Omental fat pad (tissue), 4 donors: ENCODE data around the gene MVB12B. TPM values are rescaled to one million over a fixed set of nuclear protein-coding genes. Genes with fewer than 3 reads are reported as not detected.

ENCODE experiments used
- ATAC-seq: fragments of 150-250 bp; one replicate; pipeline ENCODE4 v1.9.1; 2016; ENCODE audit warnings: mild to moderate bottlenecking, moderate library complexity; ENCODE audit not compliant: low FRiP score
- DNase-seq: peaks from one replicate; pipeline ENCODE4 v3.0.0-alpha.2; 2019; ENCODE audit warnings: low spot score
- total RNA-seq, 4 donors: library from RNA; depleted of rRNA; stranded (reverse); fragments of >200 nt; gene quantifications; one replicate each; pipeline ENCODE4 v1.1.0, GENCODE V29; 2016
- TF ChIP-seq, protein P1 (sequence below), 3 donors: fragments of 450-650 bp; IDR thresholded peaks; one replicate each; pipeline ENCODE4 v1.5.1; 2016 to 2017; ENCODE audit warnings: antibody characterized with exemption in 3 of 3, mild to moderate bottlenecking in 3 of 3, moderate library complexity in 2 of 3

MVB12B gene
- total RNA-seq, 4 donors from 2014 or later, result 5.5 to 21.4 (median 11.6) TPM

DNA sequence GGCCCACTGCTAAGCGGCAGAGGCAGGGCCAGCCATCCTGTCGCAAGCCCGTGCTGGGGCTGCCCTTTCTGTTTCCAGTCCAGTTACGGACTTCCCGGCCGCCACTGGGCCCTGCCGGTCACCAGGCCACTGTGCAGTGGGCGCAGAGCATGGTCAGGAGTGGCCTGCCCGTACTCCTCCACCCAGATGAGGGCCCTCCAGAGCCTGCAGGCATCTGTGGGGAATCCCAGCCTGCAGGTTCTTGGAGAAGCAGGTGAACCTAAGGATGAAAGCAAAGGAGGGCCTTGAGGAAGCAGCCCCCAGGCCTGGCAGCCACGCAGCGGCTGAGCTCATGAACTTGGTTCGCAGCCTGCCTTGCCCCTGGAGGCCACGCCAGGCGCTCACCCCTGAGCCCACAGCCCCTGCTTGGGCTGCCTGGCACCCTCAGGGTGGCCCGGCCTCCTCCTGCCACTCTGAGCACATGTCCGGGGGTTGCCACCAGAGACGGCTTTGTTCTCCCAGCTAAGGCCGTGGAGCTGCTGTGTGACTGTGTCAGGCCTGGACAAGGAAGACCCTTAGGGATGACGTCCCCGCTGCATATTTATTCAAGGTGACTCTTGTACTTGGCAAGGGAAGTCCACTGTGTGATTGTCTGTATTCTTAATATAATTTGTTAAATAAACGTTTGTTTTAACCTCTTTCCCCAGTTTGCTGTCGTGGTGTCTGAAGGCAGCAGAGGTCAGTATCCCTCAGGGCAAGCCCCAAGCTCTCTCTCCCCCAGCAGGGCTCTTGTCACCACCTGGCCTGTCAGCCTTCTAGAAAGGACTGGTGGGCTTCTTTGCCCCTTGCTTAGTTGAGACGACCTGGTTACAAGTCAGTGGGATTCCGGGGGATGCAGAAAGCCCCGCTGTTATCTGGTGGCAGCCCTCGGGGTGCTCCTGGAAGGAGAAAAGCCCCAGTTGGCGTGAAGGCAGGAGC lies 180.0 kb downstream of the MVB12B start:
- TF ChIP-seq, protein P1, sequence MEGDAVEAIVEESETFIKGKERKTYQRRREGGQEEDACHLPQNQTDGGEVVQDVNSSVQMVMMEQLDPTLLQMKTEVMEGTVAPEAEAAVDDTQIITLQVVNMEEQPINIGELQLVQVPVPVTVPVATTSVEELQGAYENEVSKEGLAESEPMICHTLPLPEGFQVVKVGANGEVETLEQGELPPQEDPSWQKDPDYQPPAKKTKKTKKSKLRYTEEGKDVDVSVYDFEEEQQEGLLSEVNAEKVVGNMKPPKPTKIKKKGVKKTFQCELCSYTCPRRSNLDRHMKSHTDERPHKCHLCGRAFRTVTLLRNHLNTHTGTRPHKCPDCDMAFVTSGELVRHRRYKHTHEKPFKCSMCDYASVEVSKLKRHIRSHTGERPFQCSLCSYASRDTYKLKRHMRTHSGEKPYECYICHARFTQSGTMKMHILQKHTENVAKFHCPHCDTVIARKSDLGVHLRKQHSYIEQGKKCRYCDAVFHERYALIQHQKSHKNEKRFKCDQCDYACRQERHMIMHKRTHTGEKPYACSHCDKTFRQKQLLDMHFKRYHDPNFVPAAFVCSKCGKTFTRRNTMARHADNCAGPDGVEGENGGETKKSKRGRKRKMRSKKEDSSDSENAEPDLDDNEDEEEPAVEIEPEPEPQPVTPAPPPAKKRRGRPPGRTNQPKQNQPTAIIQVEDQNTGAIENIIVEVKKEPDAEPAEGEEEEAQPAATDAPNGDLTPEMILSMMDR (IDR thresholded peaks at IDR 0.05), result no peak
- DNase-seq (no peak), ATAC-seq (no peak)

DNA sequence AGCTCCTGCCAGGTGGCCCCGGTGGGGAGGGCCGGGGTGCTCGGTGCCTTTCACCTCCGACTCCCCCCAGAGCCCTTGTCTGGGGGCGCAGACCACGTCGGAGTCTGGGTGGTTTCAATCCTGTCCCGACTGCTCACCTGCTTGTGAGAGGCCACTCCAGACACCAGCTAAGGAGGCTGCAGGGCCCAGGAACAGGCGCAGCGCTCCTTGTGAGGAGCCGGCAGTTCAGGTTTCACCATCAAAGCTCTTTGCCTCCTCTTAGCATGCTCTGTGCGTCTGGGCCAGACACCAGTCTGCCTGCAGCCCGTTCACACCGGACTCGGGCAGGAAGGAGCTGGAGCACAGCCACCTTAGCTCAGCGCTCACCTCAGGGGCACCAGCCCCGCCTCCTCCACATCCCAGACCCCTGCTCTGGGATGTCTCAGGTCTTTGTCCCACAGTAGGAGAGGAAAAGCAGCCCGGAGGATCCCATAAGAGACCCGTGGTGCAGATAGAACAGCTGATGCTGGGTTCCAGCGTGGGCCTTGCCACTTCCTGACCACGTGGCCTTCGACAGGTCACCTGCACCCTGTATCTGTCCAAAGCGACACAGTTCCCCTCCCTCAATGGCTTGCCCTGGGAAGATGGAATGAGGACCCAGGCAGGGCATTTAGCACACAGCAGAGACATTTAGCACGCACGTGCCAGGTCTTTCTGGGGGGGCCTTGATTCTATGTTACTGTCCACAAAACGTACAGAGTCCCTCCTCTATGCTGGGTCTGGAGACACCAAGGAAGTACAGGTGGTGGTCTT lies 180.9 kb downstream of the MVB12B start:
- TF ChIP-seq, protein P1 (IDR thresholded peaks at IDR 0.05), result no peak
- DNase-seq (no peak), ATAC-seq (no peak)

DNA sequence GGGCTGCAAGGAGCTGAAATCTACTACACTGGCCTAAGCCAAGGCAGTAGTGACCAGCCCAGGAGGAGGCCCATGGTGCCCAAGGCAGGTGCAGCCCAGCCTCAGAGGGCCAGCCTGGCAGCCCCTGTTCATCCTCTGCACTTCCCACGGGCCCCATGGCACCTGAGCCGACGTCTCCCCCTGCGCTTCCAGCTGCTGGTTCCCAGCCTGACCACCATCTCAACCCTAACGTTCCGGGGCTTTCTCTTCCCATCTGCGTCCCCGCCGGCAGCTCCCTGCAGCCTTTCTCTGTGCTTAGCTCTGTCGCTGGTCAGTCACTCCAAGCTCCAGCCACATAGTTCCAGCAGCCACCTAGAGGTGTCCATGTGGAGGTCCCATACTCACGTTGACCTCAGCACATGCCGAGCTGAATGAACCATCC lies 181.6 kb downstream of the MVB12B start:
- ATAC-seq (no peak), DNase-seq (no peak)
- TF ChIP-seq, protein P1 (IDR thresholded peaks at IDR 0.05), result no peak

DNA sequence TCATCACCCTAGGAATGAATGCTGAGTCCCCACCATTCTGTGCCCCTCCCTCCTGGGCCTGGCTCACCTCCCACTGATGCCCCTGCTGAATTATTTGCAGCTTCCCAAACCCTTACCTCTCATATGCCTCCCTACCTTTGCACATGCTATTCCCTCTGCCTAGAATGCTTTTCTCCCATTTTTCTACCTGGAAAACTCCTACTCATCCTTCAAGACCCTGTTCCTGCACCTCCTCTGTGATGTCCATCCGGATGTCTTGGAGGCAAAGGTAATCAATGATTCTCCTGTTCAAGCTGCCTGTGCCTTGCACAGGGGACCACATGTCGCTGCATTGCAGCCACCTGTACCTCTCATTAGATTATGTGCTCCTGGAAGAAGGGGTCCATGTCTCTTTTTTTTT lies 182.3 kb downstream of the MVB12B start:
- DNase-seq (no peak), ATAC-seq (no peak)
- TF ChIP-seq, protein P1 (IDR thresholded peaks at IDR 0.05), result no peak

DNA sequence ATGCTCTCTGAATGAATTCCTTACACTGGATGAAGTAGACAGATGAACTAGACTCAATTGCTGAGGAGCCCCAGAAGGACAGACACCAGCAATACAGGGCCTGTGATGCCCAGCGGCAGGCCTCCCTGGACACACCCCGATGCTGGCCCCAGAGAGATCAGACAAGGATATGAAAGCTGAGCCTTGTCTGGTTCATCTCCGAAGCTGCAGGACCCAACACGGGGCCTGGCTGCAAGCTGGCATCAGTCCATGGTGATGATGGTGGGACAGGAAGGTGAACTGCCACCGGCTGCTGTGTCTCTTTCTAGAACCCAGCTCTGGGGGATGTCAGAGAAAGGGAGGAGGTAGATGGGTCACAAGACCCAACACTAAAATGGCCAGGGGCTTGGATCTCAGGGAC lies 183.1 kb downstream of the MVB12B start:
- DNase-seq (no peak), ATAC-seq (no peak)
- TF ChIP-seq, protein P1 (IDR thresholded peaks at IDR 0.05), result no peak

DNA sequence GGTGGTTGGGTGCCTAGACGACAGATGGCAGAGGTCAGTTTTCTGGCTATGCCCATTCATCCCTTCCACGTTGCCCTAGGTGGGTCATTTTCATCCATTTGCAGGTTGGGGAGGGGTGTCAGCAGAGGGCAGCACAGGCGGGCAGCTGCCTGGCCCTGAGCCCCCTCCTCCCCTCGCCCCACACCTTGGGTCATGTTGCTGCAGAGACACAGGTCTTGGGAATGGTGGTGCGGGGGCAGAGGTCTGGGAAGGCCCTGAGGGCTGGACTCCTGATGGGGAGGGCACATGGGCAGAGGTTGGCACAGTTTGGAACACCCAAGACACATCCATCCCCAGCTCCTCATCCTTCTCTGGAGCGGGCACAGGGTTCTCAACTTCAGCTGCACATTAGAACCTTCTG lies 183.9 kb downstream of the MVB12B start:
- DNase-seq (no peak), ATAC-seq (no peak)
- TF ChIP-seq, protein P1 (IDR thresholded peaks at IDR 0.05), result no peak
